Measurements from ENCODE around the gene CNTNAP2. TPM values are rescaled to one million over a fixed set of nuclear protein-coding genes. Genes with fewer than 3 reads are reported as not detected.

Gene CNTNAP2
- total and polyA plus RNA-seq, 9 of the 15 experiments (the other 6 are each of a cell fraction or from before 2014, with no cell fraction given) = 0.04 to 0.62 (median 0.09) TPM; not detected in 4

- TF ChIP-seq BCLAF1 (IDR thresholded peaks at IDR 0.05; ENCODE audit: borderline replicate concordance in 1 of 2, control insufficient read depth in 1 of 2, low read depth in 2 of 2, low read length in 1 of 2) = no peak
- no peak for TF ChIP-seq BMI1 (IDR thresholded peaks at IDR 0.05; ENCODE audit: low read length)
- no peak for TF ChIP-seq SRSF9 (IDR thresholded peaks at IDR 0.05; ENCODE audit: borderline replicate concordance, low read depth, low read length)
- TF ChIP-seq KDM4B (IDR thresholded peaks at IDR 0.05; ENCODE audit: borderline replicate concordance in 2 of 2, low read depth in 1 of 2) = no peak
- TF ChIP-seq MLLT1 (IDR thresholded peaks at IDR 0.05) = no peak
- no peak for TF ChIP-seq CTCF (IDR thresholded peaks at IDR 0.05 in 2 of 3, conservative IDR thresholded peaks at IDR 0.05 in 1 of 3; ENCODE audit: insufficient read depth in 2 of 3, low read depth in 1 of 3, low read length in 3 of 3)
These were observed 1534.4 kb downstream of the CNTNAP2 start (continued) for GRCh38 chr7:147650991-147651390.
